GM19351 (cell line): ENCODE results near the gene FRMPD1.

Experiments
- ATAC-seq: cut with Tn5 transposase; IDR thresholded peaks from one replicate; pipeline ENCODE4 v1.9.1; 2021; ENCODE audit warnings: mild to moderate bottlenecking, moderate library complexity; ENCODE audit not compliant: unreplicated experiment

Gene FRMPD1

GRCh38 chr9:37632479-37632878, 18.3 kb upstream of the FRMPD1 start:
- ATAC-seq, result no peak

- no peak for ATAC-seq
These were observed 14.9 kb upstream of the FRMPD1 start for GRCh38 chr9:37635808-37636207.

- no peak for ATAC-seq
These were observed 14.0 kb upstream of the FRMPD1 start for GRCh38 chr9:37636511-37637448.

GRCh38 chr9:37639109-37639762, 11.5 kb upstream of the FRMPD1 start:
- no peak for ATAC-seq

GRCh38 chr9:37639841-37640240, 10.9 kb upstream of the FRMPD1 start:
- ATAC-seq, result no peak

- ATAC-seq, result no peak
These were observed 10.5 kb upstream of the FRMPD1 start for GRCh38 chr9:37640246-37640645.

- no peak for ATAC-seq
These were observed 9.4 kb upstream of the FRMPD1 start for GRCh38 chr9:37641331-37641730.

GRCh38 chr9:37643214-37643613, 7.5 kb upstream of the FRMPD1 start:
- ATAC-seq, result no peak

GRCh38 chr9:37645903-37646506, 4.7 kb upstream of the FRMPD1 start:
- no peak for ATAC-seq

- ATAC-seq, result no peak
These were observed 368 bp upstream of the FRMPD1 start for GRCh38 chr9:37650299-37650872.

- no peak for ATAC-seq
These were observed 1.5 kb downstream of the FRMPD1 start for GRCh38 chr9:37652261-37652660.

- no peak for ATAC-seq
These were observed 2.6 kb downstream of the FRMPD1 start for GRCh38 chr9:37653385-37653784.

- no peak for ATAC-seq
These were observed 6.2 kb downstream of the FRMPD1 start for GRCh38 chr9:37656936-37657335.

GRCh38 chr9:37660691-37661090, 9.9 kb downstream of the FRMPD1 start:
- ATAC-seq, result no peak

- no peak for ATAC-seq
These were observed 13.2 kb downstream of the FRMPD1 start for GRCh38 chr9:37663926-37664325.

- ATAC-seq, result no peak
These were observed 17.0 kb downstream of the FRMPD1 start for GRCh38 chr9:37667706-37668105.

- no peak for ATAC-seq
These were observed 17.4 kb downstream of the FRMPD1 start for GRCh38 chr9:37668116-37668601.

- ATAC-seq, result no peak
These were observed 18.5 kb downstream of the FRMPD1 start for GRCh38 chr9:37669232-37669631.

- ATAC-seq, result no peak
These were observed 24.9 kb downstream of the FRMPD1 start for GRCh38 chr9:37675661-37676060.

- ATAC-seq, result no peak
These were observed 25.7 kb downstream of the FRMPD1 start for GRCh38 chr9:37676411-37676830.

GRCh38 chr9:37677435-37677834, 26.7 kb downstream of the FRMPD1 start:
- ATAC-seq, result no peak
